Measurements from ENCODE around the gene PRSS33. TPM values are rescaled to one million over a fixed set of nuclear protein-coding genes. Genes with fewer than 3 reads are reported as not detected.

The PRSS33 gene
- total and polyA plus RNA-seq, 2 of the 8 experiments (the other 6 are each of a cell fraction or from before 2014, with no cell fraction given) = 0.09 TPM; not detected in 1

DNA sequence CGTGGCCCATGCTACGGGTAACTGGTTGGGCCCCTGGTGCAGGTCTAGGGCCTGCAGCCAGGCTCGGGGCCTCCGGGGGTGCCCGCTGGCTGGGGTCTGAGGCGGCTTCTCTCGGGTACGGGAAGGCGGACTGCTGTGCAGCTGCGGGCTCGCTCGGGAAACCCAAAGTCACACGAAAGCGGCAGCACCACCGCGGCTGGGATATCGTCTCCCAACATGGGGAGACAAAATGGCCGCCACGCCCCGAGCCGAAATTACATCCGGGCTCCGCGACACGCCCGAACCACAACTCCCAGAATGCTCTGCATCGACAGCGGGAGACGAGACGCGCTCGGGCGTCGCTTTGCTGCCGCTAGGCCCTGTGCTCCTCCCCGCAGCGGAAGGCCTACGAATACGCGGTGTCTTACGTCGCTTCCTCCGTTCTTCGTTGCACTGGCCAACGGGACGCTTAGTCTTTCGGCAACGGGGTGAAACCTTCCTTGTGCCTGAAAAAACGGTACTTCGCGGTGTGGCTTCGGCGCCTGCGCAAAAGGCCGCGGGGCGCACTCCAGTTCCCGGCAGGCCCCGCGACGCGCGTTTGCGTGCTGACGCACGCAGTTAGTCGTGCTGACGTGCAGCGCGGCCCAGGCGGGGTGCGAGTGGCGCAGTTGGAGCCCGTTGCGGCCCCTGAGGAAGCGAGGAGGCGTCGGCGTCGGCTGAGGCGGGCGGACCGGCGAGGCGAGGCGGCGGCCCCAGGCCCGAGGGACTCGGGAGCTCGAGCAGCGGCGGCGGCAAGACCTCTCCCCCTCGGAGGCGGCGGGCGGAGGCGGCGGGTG lies 35.1 kb downstream of the PRSS33 start, which contains the start of gene SRRM2 (continued):
- TF ChIP-seq CBX5 (IDR thresholded peaks at IDR 0.05; ENCODE audit: low read depth, low read length) = no peak
- TF ChIP-seq HDAC2 (IDR thresholded peaks at IDR 0.05; ENCODE audit: borderline replicate concordance in 1 of 2, low read depth in 2 of 2, low read length in 2 of 2) = no peak
- no peak for TF ChIP-seq KDM5A (IDR thresholded peaks at IDR 0.05; ENCODE audit: low read length)
- peak; percentile 69 for TF ChIP-seq SIX5 (IDR thresholded peaks at IDR 0.05; ENCODE audit: low read depth, low read length)
- no peak for TF ChIP-seq CTBP2 (IDR thresholded peaks at IDR 0.05; ENCODE audit: borderline replicate concordance, insufficient read depth, insufficient read length, low read length)
- peak; percentile 91 for TF ChIP-seq TAF7 (optimal IDR thresholded peaks at IDR 0.05; ENCODE audit: borderline replicate concordance, low read depth, low read length)
- no peak for TF ChIP-seq RXRA (IDR thresholded peaks at IDR 0.05; ENCODE audit: insufficient read depth, low read depth, low read length)
- no peak for TF ChIP-seq SP2 (IDR thresholded peaks at IDR 0.05; ENCODE audit: low read length)
- TF ChIP-seq CBX8 (IDR thresholded peaks at IDR 0.05; ENCODE audit: borderline replicate concordance, low read depth, low read length) = no peak
- TF ChIP-seq, protein P1, sequence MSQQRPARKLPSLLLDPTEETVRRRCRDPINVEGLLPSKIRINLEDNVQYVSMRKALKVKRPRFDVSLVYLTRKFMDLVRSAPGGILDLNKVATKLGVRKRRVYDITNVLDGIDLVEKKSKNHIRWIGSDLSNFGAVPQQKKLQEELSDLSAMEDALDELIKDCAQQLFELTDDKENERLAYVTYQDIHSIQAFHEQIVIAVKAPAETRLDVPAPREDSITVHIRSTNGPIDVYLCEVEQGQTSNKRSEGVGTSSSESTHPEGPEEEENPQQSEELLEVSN (IDR thresholded peaks at IDR 0.05) = peak; percentile 66
